Activated naive CD4-positive, alpha-beta T cell treated with anti-CD3 and anti-CD28 coated beads, Interleukin-2, amount 50 U/mL, for 24 hours (primary cell): ENCODE data around the gene MEX3B.

Experiments
- H3K27ac Mint-ChIP-seq: one replicate; pipeline ENCODE4 v1.8.0; 2021; ENCODE audit warnings: mild to moderate bottlenecking, mixed read lengths
- H3K27me3 Mint-ChIP-seq: one replicate; pipeline ENCODE4 v1.8.0; 2021; ENCODE audit warnings: mixed read lengths
- H3K36me3 Mint-ChIP-seq: one replicate; pipeline ENCODE4 v1.8.0; 2021; ENCODE audit warnings: mixed read lengths
- H3K4me1 Mint-ChIP-seq: one replicate; pipeline ENCODE4 v1.8.0; 2021; ENCODE audit warnings: mixed read lengths
- H3K4me3 Mint-ChIP-seq: one replicate; pipeline ENCODE4 v1.8.0; 2021; ENCODE audit warnings: mild to moderate bottlenecking, mixed read lengths
- H3K9me3 Mint-ChIP-seq: one replicate; pipeline ENCODE4 v1.8.0; 2021; ENCODE audit warnings: mixed read lengths

Gene MEX3B

DNA sequence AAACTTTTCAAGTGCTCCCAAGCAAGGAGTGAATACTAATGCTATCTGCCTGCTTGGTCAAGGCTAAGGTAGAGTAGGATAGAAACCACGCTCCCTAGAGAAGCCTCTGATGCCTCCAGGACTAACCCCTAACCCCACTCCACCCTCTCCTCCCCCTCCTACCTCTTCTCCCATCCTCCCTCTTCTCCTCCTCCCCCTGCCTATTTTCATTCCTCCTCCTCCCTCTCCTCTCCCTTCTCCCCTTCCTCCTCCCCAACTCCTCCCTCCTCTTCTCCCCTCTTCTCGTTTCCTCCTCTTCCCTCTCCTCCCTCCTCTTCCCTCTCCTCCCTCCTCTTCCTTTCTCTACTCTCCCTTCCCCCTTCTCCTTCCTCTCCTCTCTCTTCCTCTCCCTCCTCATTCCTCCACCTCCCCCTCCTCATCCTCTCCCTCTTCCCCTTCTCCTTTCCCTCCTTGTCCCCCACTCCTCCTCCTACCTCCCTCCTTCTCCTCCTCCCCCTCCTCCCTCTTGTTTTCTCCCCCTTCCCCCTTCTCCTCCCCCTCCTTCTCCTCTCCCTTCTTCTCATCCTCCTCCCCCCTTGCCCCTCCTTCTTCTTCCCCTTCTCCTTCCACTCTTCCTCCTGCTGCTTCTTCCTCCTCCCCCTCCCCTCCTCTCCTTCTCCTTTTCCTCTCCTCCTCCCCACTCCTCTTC lies 12.8 kb upstream of the MEX3B start:
- Mint-ChIP-seq H3K9me3 (no peaks in the 10 kb centered on the region), H3K36me3 (no peaks in the 10 kb centered on the region), H3K4me1 (no peaks in the 10 kb centered on the region), H3K27me3 (peaks cover 43% of the 10 kb centered on the region), H3K4me3 (no peak overlapping the region), H3K27ac (no peak overlapping the region)

- H3K36me3 Mint-ChIP-seq = no peaks in the 10 kb centered on the region
- H3K9me3 Mint-ChIP-seq = no peaks in the 10 kb centered on the region
- H3K27me3 Mint-ChIP-seq = peaks cover 46% of the 10 kb centered on the region
- H3K27ac Mint-ChIP-seq = no peak overlapping the region
- no peak overlapping the region for H3K4me3 Mint-ChIP-seq
- H3K4me1 Mint-ChIP-seq = no peaks in the 10 kb centered on the region
These were observed 12.2 kb upstream of the MEX3B start for GRCh38 chr15:82058026-82058425.

DNA sequence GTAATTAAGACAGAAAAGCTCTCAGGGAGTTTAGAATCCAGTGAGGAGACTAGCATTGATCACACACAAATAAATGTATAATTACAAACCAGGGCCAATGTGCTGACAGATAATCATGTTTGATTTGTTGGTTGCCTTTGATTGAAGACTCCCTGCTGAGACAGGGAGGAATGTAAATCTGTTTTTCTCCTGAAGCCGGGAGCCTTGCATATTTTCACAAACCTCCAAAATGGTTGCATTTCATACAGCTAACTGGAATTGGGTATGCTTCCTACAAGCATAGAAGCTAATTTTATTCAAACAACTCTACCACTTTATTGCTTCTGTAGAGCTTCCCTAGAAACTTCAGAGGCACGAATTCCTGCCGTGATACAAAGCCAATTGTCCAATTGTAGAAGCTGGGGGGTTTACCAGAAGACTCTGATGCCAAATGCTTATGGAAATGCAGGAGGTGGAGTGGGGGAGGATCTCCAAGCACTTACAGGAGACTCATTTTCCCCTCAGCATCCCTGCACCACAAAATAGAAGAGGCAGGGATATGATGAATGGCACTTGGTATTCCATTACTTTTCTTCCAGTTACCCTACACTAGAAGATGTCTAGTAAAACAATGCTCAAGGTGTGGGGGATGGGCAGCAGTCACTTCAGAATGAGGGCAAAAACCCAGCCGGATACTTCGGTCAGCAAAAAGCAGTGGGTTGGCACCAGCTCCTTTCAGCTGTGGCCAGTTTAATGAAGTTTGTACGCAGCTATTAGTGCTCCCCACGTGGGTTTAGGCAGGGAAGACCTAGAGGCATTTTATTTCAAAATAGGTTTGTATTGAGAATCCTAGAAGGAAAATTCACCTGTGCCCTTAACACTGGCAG lies 11.4 kb upstream of the MEX3B start:
- Mint-ChIP-seq H3K27ac (peak overlapping the region; percentile 89), H3K36me3 (no peaks in the 10 kb centered on the region), H3K27me3 (peaks cover 46% of the 10 kb centered on the region), H3K4me3 (no peak overlapping the region), H3K4me1 (no peaks in the 10 kb centered on the region), H3K9me3 (no peaks in the 10 kb centered on the region)

- Mint-ChIP-seq H3K4me3 (no peak overlapping the region), H3K27me3 (peaks cover 33% of the 10 kb centered on the region), H3K36me3 (no peaks in the 10 kb centered on the region), H3K9me3 (no peaks in the 10 kb centered on the region), H3K27ac (no peak overlapping the region), H3K4me1 (no peaks in the 10 kb centered on the region)
These were observed 6.9 kb upstream of the MEX3B start for GRCh38 chr15:82052751-82053150.

DNA sequence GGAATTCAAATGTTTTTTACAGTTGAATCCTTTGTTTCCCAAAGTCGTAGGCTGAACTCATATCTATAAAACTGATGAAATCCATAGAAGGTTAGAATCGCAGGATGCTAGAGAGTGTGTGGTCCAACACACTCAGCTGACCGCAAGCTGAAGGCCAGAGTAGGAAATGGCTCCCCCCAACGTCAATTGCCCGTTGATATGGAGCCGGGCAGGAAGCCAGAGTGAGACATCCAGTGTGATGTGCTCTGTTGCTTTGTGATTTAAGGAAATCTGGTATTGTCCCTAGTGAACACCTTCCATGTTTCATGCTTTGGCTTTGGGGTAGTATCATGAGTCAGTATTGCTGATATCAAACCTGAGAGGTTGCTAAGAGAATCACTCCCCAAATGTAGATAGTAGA lies 5.8 kb upstream of the MEX3B start:
- H3K4me3 Mint-ChIP-seq = no peak overlapping the region
- peaks cover 27% of the 10 kb centered on the region for H3K27me3 Mint-ChIP-seq
- H3K9me3 Mint-ChIP-seq = no peaks in the 10 kb centered on the region
- no peaks in the 10 kb centered on the region for H3K4me1 Mint-ChIP-seq
- H3K27ac Mint-ChIP-seq = no peak overlapping the region
- H3K36me3 Mint-ChIP-seq = no peaks in the 10 kb centered on the region

- H3K4me3 Mint-ChIP-seq = peak overlapping the region; percentile 11
- peaks cover 16% of the 10 kb centered on the region for H3K27me3 Mint-ChIP-seq
- no peaks in the 10 kb centered on the region for H3K36me3 Mint-ChIP-seq
- no peak overlapping the region for H3K27ac Mint-ChIP-seq
- no peaks in the 10 kb centered on the region for H3K9me3 Mint-ChIP-seq
- H3K4me1 Mint-ChIP-seq = no peaks in the 10 kb centered on the region
These were observed 3.0 kb upstream of the MEX3B start for GRCh38 chr15:82048811-82049210.

GRCh38 chr15:82047453-82048400 lies 1.9 kb upstream of the MEX3B start:
- Mint-ChIP-seq H3K36me3 (no peaks in the 10 kb centered on the region), H3K4me1 (no peaks in the 10 kb centered on the region), H3K27ac (no peak overlapping the region), H3K9me3 (no peaks in the 10 kb centered on the region), H3K4me3 (peak overlapping the region; percentile 73), H3K27me3 (peaks cover 15% of the 10 kb centered on the region)

GRCh38 chr15:82046666-82047452 lies 1.0 kb upstream of the MEX3B start:
- peak overlapping the region; percentile 91 for H3K4me3 Mint-ChIP-seq
- no peaks in the 10 kb centered on the region for H3K4me1 Mint-ChIP-seq
- no peaks in the 10 kb centered on the region for H3K9me3 Mint-ChIP-seq
- peak overlapping the region; percentile 83 for H3K27ac Mint-ChIP-seq
- H3K27me3 Mint-ChIP-seq = peaks cover 12% of the 10 kb centered on the region
- H3K36me3 Mint-ChIP-seq = no peaks in the 10 kb centered on the region

- Mint-ChIP-seq H3K27me3 (peaks cover 6% of the 10 kb centered on the region), H3K4me3 (peak overlapping the region; percentile 84), H3K4me1 (no peaks in the 10 kb centered on the region), H3K27ac (no peak overlapping the region), H3K9me3 (no peaks in the 10 kb centered on the region), H3K36me3 (no peaks in the 10 kb centered on the region)
These were observed 483 bp downstream of the MEX3B start for GRCh38 chr15:82045179-82045891.

GRCh38 chr15:82044373-82045178 lies 1.2 kb downstream of the MEX3B start:
- Mint-ChIP-seq H3K27ac (no peak overlapping the region), H3K4me3 (peak overlapping the region; percentile 84), H3K9me3 (no peaks in the 10 kb centered on the region), H3K36me3 (no peaks in the 10 kb centered on the region), H3K27me3 (peaks cover 6% of the 10 kb centered on the region), H3K4me1 (no peaks in the 10 kb centered on the region)

DNA sequence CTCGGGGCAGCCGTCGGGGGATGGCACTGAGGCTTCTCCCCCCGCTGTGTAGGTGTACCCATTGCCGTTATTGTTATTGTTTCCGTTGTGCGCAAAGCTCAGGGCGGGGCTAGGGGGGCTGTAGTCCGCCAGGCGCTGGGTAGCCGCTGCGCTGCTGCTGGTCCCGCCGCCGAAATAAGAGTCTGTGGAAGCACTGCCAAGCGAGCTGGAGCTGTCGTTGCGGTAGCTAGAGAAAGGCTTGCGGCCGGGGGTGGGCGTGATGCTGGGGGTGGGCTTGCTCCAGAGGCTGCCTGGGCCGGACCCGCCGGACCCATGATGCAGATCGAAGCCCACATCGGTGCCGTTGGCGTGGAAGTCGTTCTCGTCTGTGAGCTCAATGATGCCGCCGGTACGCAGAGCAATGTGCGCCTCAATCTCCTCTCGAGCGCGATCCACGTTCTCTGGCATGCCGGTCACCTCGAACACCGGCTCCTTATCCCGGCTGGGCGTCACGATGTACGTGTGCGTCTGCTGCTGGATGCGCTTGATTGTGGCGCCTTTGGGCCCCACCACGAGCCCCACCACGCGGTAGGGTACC lies 1.9 kb downstream of the MEX3B start:
- H3K4me3 Mint-ChIP-seq = peak overlapping the region; percentile 84
- peaks cover 6% of the 10 kb centered on the region for H3K27me3 Mint-ChIP-seq
- H3K36me3 Mint-ChIP-seq = no peaks in the 10 kb centered on the region
- H3K27ac Mint-ChIP-seq = no peak overlapping the region
- no peaks in the 10 kb centered on the region for H3K9me3 Mint-ChIP-seq
- no peaks in the 10 kb centered on the region for H3K4me1 Mint-ChIP-seq

- Mint-ChIP-seq H3K27ac (no peak overlapping the region), H3K4me3 (peak overlapping the region; percentile 33)
These were observed 2.6 kb downstream of the MEX3B start for GRCh38 chr15:82043130-82043673.

DNA sequence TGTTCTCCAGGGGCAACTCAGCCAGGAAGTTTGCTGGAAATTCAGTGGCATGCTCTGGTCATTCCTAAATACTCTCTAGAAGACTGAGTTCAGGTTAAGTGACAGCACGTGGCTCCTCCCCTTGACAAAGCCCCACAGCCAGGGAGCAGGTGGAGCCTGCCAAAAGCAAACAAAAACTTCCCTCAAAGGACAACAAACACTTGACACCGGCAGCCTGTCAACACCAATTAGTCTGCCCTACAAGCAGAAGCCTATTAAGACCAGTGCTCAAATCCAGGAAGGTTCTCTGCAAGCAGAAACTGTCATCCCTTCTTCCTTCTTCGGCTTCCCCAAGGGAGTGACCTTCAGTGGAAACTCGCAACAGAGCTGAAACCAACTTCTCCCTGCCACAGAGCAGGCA lies 5.0 kb downstream of the MEX3B start:
- H3K4me1 Mint-ChIP-seq = no peaks in the 10 kb centered on the region

More at GRCh38 chr15:82043130-82043673, 2.6 kb downstream of the MEX3B start:
- no peaks in the 10 kb centered on the region for H3K9me3 Mint-ChIP-seq
- no peaks in the 10 kb centered on the region for H3K4me1 Mint-ChIP-seq
- H3K27me3 Mint-ChIP-seq = peaks cover 2% of the 10 kb centered on the region
- no peaks in the 10 kb centered on the region for H3K36me3 Mint-ChIP-seq

More for the DNA sequence above, 5.0 kb downstream of the MEX3B start:
- H3K27me3 Mint-ChIP-seq = peaks cover 2% of the 10 kb centered on the region
- no peak overlapping the region for H3K27ac Mint-ChIP-seq
- H3K4me3 Mint-ChIP-seq = no peak overlapping the region
- no peaks in the 10 kb centered on the region for H3K9me3 Mint-ChIP-seq
- H3K36me3 Mint-ChIP-seq = no peaks in the 10 kb centered on the region
